Measurements from ENCODE around the gene TRERF1. TPM values are rescaled to one million over a fixed set of nuclear protein-coding genes. Genes with fewer than 3 reads are reported as not detected.

Gene TRERF1
- total RNA-seq, 2 donors from 2014 or later, result 3.5 to 3.8 TPM

- intact Hi-C loops (cut with DNase I), result no loop called here
- no peak overlapping the region for H3K27ac ChIP-seq
- H3K9me3 ChIP-seq, result no peaks in the 10 kb centered on the region
Observed at GRCh38 chr6:42296614-42297013, 155.1 kb downstream of the TRERF1 start.

GRCh38 chr6:42295677-42296076, 156.0 kb downstream of the TRERF1 start:
- H3K9me3 ChIP-seq, result no peaks in the 10 kb centered on the region
- H3K36me3 ChIP-seq, result no peaks in the 10 kb centered on the region
- DNase-seq, result no peak
- no peak overlapping the region for H3K9ac ChIP-seq (ENCODE audit: low read depth in 2 of 2, low read length in 2 of 2)
- no peaks in the 10 kb centered on the region for H3K4me1 ChIP-seq
- intact Hi-C loops (cut with DNase I), result no loop called here
- no peaks in the 10 kb centered on the region for H3K27me3 ChIP-seq
- no peak overlapping the region for H3K27ac ChIP-seq
- H3K4me3 ChIP-seq, result no peak overlapping the region
- no peak for TF ChIP-seq CTCF (IDR thresholded peaks at IDR 0.05)

More at GRCh38 chr6:42296614-42297013, 155.1 kb downstream of the TRERF1 start:
- no peak for TF ChIP-seq CTCF (IDR thresholded peaks at IDR 0.05)
- Histone ChIP-seq H3K4me3 (no peak overlapping the region), H3K9ac (ENCODE audit: low read depth in 2 of 2, low read length in 2 of 2) (no peak overlapping the region), H3K27me3 (no peaks in the 10 kb centered on the region), H3K4me1 (no peaks in the 10 kb centered on the region), H3K36me3 (no peaks in the 10 kb centered on the region)
- DNase-seq, result no peak

- no peak overlapping the region for H3K4me3 ChIP-seq
- no peaks in the 10 kb centered on the region for H3K36me3 ChIP-seq
- H3K9ac ChIP-seq (ENCODE audit: low read depth in 2 of 2, low read length in 2 of 2), result no peak overlapping the region
- TF ChIP-seq CTCF (IDR thresholded peaks at IDR 0.05), result no peak
- no peaks in the 10 kb centered on the region for H3K9me3 ChIP-seq
- no peaks in the 10 kb centered on the region for H3K27me3 ChIP-seq
- no peak for DNase-seq
- no peak overlapping the region for H3K27ac ChIP-seq
- H3K4me1 ChIP-seq, result no peaks in the 10 kb centered on the region
- intact Hi-C loops (cut with DNase I), result no loop called here
Observed at GRCh38 chr6:42295181-42295580, 156.5 kb downstream of the TRERF1 start.

DNA sequence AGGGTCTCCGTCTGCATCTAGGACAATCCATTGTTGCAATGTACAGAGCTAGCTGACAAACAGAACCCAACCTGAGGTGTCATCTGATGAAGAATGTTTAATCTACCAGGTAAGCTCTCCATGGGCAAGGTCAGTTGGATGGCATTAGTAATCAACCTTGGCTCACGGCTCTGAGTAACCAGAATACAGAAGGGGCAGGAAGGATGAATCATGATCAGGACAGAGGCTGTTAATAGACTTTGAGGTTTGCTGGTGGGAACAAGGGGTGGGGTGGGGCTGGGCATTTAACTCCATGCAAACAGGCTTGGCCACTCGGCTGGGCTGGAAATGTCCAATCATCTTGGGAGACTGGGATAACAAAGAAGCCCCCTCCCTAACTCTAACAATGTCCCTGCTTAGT, 157.0 kb downstream of the TRERF1 start:
- intact Hi-C loops (cut with DNase I), result no loop called here
- no peaks in the 10 kb centered on the region for H3K4me1 ChIP-seq

GRCh38 chr6:42293386-42293977, 158.2 kb downstream of the TRERF1 start:
- Histone ChIP-seq H3K36me3 (no peaks in the 10 kb centered on the region), H3K9me3 (no peaks in the 10 kb centered on the region), H3K27me3 (no peaks in the 10 kb centered on the region), H3K9ac (ENCODE audit: low read depth in 2 of 2, low read length in 2 of 2) (no peak overlapping the region), H3K4me1 (no peaks in the 10 kb centered on the region), H3K27ac (no peak overlapping the region), H3K4me3 (no peak overlapping the region)
- no peak for TF ChIP-seq CTCF (IDR thresholded peaks at IDR 0.05)
- intact Hi-C loops (cut with DNase I), result no loop called here
- no peak for DNase-seq

More for the DNA sequence above, 157.0 kb downstream of the TRERF1 start:
- Histone ChIP-seq H3K36me3 (no peaks in the 10 kb centered on the region), H3K27me3 (no peaks in the 10 kb centered on the region), H3K9ac (ENCODE audit: low read depth in 2 of 2, low read length in 2 of 2) (no peak overlapping the region), H3K9me3 (no peaks in the 10 kb centered on the region), H3K4me3 (no peak overlapping the region), H3K27ac (no peak overlapping the region)
- no peak for DNase-seq
- TF ChIP-seq CTCF (IDR thresholded peaks at IDR 0.05), result no peak
